GM21786 (cell line): ENCODE measurements around the gene RUNX3.

Source experiments
- ATAC-seq: cut with Tn5 transposase; IDR thresholded peaks from one replicate; pipeline ENCODE4 v1.9.1; 2021; ENCODE audit not compliant: unreplicated experiment

RUNX3 gene

GRCh38 chr1:24931146-24931467 is 1.0 kb upstream of the RUNX3 start:
- ATAC-seq, result no peak

- no peak for ATAC-seq
These were observed 447 bp downstream of the RUNX3 start for GRCh38 chr1:24929398-24930259.

- ATAC-seq, result no peak
These were observed 1.2 kb downstream of the RUNX3 start for GRCh38 chr1:24928689-24929397.

- no peak for ATAC-seq
These were observed 1.9 kb downstream of the RUNX3 start for GRCh38 chr1:24927988-24928688.

GRCh38 chr1:24927473-24927872 is 2.6 kb downstream of the RUNX3 start:
- no peak for ATAC-seq

GRCh38 chr1:24926563-24927249 is 3.4 kb downstream of the RUNX3 start:
- no peak for ATAC-seq

GRCh38 chr1:24925963-24926362 is 4.1 kb downstream of the RUNX3 start:
- ATAC-seq, result no peak

- ATAC-seq, result no peak
These were observed 4.8 kb downstream of the RUNX3 start for GRCh38 chr1:24925082-24925779.

- no peak for ATAC-seq
These were observed 6.5 kb downstream of the RUNX3 start for GRCh38 chr1:24923485-24924113.

GRCh38 chr1:24921938-24922662 is 8.0 kb downstream of the RUNX3 start:
- ATAC-seq, result no peak

- ATAC-seq, result no peak
These were observed 8.7 kb downstream of the RUNX3 start for GRCh38 chr1:24921412-24921811.

GRCh38 chr1:24920533-24920925 is 9.5 kb downstream of the RUNX3 start:
- ATAC-seq, result no peak

GRCh38 chr1:24919791-24920532 is 10.1 kb downstream of the RUNX3 start:
- ATAC-seq, result no peak

GRCh38 chr1:24918995-24919605 is 11.0 kb downstream of the RUNX3 start:
- ATAC-seq, result no peak

GRCh38 chr1:24918370-24918769 is 11.7 kb downstream of the RUNX3 start:
- ATAC-seq, result no peak

- no peak for ATAC-seq
These were observed 12.6 kb downstream of the RUNX3 start for GRCh38 chr1:24917327-24918074.

- no peak for ATAC-seq
These were observed 14.1 kb downstream of the RUNX3 start for GRCh38 chr1:24915816-24916602.
